ENCODE results near the gene FBXO24.

- TF ChIP-seq, protein P1, sequence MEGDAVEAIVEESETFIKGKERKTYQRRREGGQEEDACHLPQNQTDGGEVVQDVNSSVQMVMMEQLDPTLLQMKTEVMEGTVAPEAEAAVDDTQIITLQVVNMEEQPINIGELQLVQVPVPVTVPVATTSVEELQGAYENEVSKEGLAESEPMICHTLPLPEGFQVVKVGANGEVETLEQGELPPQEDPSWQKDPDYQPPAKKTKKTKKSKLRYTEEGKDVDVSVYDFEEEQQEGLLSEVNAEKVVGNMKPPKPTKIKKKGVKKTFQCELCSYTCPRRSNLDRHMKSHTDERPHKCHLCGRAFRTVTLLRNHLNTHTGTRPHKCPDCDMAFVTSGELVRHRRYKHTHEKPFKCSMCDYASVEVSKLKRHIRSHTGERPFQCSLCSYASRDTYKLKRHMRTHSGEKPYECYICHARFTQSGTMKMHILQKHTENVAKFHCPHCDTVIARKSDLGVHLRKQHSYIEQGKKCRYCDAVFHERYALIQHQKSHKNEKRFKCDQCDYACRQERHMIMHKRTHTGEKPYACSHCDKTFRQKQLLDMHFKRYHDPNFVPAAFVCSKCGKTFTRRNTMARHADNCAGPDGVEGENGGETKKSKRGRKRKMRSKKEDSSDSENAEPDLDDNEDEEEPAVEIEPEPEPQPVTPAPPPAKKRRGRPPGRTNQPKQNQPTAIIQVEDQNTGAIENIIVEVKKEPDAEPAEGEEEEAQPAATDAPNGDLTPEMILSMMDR (IDR thresholded peaks at IDR 0.05 in 8 of 11, conservative IDR thresholded peaks at IDR 0.05 in 3 of 11), result no peak
- TF ChIP-seq POLR2AphosphoS5 (IDR thresholded peaks at IDR 0.05) (no peak), POLR2A (IDR thresholded peaks at IDR 0.05) (no peak)
Measured at GRCh38 chr7:100595188-100595587, 9.1 kb downstream of the FBXO24 start.
